Stimulated activated CD4-positive, alpha-beta T cell treated with anti-CD3 and anti-CD28 coated beads, TNF-alpha, amount 100 ng/mL, for 24 hours (primary cell): ENCODE measurements around the gene MRM3.
"Not testable (repeated sequence)": the region's sequence is repeated elsewhere in the genome, so short reads cannot be mapped to it uniquely, and the experiment has no call there.

Source experiments
- DNase-seq, 3 experiments: peaks; one replicate each; pipeline ENCODE4 v3.0.0-alpha.2; 2020; ENCODE audit warnings: low read depth in 3 of 3

The MRM3 gene

DNA sequence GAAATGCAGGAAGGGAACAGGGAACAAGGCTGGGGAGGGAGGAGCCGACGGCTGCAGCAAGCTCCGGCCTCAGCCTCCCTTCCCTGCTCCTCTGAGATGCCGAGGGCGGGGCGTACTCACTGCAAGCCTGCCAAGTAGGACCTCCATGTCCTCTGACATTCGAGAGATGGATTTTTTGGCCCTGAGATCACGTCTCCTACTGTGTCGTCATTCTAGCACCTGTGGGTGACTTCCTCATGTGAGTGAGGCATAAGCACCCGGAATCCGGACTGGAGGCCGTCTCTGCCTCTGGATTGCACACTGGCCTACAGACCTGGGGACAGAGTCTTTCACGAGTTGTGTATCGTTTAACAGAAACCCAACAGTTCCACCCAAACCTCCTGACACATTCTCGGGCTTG, 14.5 kb downstream of the MRM3 start:
- no peak for DNase-seq

DNA sequence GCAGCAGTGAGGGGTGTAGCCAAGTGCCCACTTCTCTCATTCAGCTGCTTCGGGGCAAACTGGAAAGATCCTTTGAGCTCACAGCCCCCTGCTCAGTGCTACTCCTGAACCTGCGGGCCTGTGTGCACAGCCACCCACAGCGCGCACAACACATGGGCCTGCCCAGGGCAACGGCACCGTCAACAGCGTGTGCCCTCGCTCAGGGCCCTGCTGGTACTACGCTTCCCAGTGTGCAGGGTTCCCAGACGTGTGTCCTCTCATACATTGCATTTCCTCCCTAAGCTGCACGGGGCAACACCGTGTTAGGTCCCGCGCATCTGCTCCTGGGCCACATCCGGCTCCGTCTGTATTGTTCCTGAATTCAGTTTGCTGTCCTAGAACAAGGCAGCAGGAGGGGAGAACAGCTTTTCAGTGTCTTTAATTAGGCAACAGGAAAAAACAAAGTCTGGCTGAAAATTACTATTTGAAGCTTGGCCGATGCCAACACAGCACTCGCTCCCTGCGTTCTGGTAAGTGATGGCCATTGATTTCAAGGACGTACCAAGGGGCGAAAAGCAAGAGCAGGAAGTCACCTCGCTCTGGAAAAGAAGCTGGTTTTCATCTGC, 15.2 kb downstream of the MRM3 start:
- DNase-seq, result no peak

DNA sequence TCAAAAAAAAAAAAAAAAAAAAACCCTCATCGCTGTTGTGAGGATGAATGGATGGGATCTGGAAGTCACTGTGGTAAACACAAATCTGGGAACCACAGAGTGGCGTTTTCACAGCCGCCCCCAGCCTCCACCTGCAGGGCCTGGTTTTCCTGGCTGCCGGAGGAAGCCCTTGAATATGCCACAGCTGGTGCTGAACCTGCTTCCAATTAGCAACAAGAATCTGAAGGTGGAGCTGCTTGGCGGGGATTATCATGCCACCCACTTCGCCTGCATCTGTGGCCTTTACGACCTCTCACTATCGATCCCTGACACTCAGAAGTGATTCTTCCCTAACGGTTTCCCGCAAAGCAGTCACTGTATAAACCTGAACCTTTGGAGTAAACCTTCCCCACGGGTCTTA, 16.1 kb downstream of the MRM3 start:
- DNase-seq, result no peak

DNA sequence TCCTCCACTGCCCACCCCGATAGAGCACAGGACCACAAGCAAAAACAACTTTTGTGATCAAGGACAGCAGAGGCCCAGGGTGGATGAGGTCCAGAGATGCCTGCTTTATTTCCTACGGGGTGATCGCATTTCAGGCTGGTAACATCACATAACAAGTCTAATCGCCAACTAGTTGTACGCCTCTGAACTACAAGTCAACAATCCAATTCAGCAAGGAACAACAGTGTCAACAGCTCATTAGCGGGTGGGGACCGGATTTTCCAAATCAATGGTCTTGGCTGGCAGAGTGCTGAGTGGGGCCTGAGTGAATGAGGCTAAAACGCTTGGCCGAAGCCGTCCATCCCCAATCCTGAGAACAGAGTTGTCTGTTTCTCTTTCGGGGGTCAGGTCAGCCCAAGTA, 17.1 kb downstream of the MRM3 start:
- DNase-seq, result no peak

DNA sequence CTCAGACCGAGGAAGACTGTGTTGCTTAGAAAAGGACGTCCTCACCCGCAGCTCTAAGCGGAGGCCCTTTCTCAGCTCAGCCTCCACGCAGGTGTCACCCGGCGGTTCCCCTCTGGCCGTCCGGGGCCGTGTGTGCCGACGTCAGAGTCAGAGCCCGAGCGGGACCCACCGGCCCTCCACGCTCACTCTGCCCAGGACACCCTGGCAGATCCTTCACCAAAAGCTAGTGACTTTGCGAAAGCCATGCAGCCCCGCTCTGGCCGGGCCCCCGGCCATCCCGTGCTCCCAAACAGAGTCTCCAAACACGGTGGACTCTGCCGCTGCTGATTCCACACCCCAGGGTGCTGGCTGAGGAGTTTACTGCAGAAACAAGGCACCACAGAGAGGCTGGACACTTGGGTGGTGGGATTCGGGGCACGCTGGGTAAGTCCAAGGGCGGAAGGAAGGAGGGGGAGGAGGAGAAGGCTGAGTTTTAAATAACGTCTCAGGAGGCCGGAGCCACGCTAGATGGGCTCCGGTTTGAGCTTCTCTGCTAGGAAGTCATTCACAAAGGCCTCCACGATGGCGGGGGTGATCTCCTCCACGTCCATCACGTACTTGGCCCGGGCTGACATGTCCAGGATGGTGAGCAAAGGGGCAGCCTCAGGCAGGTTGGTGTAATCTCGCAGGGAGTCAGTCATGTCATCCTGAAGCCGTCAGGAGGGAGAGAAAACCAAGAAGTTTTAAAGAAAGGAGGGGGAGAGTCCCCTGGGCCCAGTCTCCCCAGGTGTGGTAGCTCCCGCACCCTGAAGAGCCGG, 18.5 kb downstream of the MRM3 start:
- DNase-seq, result no peak

DNA sequence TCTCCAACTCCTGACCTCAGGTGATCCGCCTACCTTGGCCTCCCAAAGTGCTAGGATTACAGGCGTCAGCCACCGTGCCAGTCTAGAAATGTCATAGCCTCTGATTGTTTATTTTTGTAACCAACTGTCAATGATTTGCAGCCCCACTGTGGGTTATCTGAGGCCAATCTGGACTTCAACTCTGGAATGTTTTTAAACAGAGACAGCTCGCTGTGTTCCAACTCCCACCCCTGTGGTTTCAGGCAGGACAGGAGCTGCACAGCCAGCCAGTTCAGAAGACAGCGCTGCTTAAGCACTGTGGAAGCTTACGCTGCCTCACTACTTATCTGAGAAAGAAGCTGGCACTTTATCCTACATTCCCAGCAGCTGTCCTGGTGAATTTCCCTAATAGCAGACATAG, 19.5 kb downstream of the MRM3 start:
- DNase-seq, result no peak

DNA sequence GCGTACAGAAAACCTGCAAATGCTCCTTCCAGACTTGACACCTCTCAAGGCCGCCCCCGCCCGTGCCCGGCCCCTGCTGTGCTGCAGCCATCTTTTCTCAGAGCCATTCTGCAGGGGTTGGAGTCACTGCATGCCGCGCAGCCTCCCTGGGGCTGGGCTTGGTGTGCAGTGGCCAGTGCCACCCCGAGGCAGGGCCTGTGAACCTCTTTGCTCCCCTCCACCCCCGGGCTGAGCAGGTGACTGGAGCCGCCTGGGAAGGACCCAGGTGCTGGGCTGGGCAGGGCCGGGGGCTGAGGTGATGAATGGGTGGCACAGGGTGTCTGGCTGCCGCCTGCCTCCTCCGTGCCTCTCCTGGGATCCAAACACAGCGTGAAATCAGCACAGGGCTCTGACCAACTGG, 20.3 kb downstream of the MRM3 start:
- no peak for DNase-seq

DNA sequence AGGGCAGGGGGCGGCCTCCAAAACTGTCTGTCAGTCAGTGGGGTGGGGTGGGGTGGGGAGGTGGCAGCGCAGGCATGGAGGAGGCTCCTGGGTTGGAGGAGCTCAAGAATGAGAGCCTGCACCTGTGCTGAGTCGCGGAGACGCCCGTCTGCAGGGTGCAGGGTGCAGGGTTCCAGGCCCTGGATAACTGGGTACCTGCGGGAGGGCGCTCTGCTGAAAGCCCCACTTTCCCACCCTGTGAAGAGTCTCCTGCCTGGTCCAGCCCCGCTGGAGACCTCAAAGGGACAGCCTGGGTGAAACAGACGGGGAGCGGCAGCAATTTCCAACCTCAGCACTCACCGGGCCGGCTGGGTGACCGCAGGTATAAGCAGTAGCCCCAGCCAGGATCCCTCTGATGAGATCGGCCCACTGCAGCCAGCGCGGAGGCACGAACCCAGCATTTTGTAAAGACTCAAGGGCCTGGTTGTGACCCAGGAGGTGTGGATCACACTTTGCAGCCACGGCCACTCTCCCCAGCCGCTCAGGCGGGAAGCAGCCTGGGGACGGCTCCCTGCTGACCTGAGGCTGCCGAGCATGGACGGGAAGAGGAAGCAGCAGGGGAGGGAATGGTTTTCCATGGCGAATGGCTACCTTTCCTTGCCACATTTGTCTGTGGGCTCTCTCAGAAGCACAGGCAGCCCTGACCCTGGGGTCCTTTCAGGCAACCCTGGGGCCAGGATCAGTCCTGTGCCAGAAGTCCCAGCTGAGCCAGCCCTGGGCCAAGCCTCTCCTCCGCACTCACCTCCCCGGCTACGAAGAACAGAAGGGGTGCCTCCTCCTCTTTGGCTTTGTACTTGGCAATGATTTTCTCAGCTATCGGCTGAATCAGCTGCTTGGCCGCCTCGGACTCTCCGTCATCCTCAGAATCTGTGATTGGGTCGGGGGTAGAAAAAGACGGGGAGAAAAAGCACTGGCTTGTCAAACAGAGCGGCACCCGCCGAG, 21.0 kb downstream of the MRM3 start:
- no peak for DNase-seq

DNA sequence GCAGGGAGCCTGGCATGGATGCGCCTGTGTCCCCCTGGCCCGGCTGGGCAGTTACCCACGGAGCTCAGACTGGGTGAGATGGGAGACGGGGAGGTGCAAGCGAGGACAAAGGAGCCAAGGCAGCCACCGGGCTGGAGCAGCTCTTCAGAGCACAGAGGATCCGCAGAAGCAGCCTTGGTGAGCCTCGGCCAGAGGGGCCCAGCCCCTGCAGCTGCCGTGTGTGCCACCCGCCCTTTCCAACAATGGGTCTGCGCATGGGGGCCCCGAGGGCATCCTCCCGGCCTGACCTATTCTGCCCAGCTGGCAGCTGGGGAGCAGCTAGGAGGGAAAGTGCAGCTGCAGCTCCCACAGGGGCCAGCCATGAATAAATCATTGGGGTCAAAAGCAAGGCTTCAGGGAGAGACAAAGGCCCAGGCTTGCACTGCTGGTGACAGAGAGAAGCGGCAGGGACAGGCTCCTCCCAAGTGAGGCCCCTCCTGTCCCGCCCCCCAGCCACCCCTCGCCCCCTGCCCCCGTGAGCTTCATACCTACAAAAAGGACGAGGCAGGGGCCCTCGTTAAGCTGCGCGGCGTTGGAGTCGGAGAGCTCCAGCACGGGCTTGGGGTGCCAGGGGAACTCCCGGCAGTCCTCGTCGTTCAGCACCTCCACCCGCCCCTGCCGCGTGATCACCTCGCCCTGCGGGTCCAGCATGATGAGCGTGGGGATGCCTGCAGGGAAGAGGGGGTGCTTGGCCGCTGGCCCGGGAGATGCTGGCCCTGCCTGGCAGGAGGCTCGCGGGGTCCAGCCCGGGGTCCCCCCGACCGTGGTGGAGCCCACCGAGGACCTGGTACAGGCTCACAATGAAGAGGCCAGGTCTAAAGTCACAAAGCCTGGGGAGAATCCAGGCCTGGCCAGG, 22.6 kb downstream of the MRM3 start:
- no peak for DNase-seq

DNA sequence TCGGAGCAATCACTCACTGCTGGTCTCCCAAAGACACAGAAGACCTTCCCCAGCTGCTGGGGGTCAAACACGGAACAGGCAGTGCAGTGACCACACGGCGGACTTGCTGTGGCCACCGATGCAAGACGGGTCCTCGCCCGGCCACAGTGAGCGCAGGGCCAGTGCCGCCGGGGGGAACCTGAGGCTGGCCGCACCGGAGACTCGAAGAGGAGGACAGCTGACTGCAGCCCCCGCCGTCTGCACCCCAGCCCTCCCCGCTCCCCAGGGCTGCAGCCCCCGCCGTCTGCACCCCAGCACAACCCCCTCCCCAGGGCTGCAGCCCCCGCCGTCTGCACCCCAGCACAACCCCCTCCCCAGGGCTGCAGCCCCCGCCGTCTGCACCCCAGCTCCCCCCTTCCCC, 23.7 kb downstream of the MRM3 start:
- DNase-seq, result not testable (repeated sequence)

DNA sequence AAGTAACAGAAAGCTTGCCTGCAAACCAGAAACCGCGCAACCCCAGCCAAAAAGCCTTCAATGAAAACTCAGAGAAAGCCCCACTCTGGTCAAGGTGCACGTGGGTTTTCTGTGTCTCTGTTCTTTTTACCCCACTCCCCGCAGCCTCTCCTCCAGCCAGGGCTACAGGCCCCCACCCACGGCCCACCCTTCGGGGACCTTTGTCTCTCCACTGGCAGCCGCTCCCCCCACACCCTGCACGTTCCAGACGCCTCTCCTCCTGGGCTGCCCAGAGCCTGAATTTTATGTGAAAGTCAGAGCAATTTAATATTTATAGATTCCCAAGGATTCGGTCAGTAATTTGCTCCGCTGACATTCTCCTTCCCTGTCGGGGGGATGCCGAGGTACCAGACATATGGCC, 24.2 kb downstream of the MRM3 start:
- DNase-seq, result no peak

DNA sequence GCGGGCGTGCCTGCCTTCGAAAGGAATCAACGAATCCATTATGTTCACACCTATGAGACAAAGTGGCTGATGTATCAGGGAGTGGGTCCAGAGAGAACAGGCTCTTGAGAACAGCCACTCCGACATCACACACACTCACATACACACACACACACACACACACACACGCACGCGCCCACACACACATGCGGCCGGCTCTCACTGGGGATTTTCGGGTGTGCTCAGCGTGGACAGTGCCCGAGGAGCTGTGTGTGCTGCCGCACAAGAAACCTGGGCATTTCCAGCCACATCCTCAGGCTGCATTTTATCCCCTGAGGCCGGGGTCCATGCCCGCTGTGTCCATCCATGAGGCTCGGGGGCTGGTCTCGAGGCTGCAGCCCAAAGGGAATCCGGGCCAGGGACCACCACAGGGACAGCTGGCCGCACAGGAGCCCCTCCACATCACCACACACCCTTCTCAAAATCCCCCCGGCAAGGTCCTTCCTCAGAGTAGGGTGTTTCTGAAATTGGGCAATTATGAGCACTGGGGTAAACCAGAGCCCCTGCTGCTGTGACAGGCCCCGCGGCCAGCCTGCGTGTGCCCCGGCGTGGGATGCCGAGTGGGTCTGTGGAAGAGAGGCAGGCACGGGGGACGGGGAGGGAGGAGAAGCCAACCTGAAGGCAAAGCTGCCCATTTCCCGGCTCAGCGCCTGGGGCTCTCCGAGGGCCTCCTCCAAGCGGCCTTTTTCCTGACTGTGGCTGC, 24.8 kb downstream of the MRM3 start:
- DNase-seq, result no peak

DNA sequence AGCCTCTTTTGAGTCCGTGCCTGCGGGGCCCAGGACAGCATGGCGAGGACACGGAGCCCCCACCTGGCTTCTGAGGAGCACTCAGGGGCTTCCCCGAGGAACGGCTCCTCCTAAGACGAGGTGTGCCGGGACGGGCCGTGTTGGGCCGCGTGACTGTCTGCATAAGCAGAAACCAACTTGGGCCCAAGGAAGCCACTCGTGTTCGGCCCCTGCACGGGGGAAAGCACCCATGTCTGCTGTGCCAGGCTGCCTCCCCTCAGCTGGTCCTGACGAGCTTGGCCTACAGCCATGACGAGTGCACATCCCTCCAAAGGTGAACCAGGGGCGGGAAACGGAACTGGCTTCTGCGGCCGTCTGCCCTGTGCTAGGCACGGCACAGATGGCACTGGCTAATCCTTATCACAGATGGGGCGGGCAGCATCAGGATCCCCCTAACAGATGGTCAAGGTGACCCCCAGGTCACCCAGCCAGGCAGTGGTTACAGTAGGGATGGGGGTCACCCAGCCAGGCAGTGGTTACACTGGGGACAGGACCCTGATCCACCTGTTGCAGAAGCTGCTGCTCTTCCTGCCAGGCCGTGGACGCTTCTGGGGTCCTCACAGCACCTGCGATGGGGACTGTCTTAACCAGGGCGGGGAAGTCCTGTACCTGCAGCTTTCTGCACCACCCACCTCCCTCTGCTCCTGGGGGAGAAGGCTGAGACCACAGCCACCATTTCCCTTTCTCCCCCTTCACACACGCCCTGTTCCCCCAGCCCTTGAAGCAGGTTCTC, 25.6 kb downstream of the MRM3 start:
- no peak for DNase-seq

DNA sequence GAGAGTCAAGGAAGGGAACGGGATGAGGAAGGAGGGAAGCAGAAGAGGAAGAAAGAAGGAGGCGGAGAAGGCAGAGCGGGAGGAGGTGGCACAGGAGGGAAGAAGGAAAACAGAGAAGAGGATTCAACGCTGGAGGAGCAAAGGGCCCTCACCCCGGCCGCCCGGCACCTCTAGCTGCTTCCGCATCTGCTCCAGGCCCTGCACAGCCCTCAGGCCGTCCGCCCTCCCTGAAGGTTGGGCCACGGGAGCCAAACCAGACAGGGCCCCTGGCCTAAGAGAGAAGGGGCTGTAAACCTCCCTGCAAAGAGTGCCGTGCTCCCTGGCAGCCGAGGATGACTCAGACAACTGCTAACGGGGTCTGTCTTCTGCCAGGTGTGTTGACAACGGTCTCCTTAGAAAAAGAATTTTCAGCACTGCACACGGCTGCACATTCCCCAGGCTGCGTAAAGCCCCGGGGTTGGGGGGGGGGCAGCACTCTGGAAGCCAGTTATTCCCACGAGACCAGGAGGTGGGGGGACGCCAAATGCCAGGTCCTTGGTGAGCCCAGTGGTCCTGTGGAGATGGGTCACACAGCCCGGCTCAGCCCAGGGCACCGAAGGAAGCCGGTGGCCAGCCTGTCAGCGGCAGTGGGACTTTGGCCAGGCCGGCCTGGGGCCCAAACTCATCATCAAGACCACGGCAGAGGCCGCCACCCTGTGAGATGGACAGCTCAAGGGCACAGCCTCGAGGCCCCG, 29.1 kb downstream of the MRM3 start:
- DNase-seq, result no peak

DNA sequence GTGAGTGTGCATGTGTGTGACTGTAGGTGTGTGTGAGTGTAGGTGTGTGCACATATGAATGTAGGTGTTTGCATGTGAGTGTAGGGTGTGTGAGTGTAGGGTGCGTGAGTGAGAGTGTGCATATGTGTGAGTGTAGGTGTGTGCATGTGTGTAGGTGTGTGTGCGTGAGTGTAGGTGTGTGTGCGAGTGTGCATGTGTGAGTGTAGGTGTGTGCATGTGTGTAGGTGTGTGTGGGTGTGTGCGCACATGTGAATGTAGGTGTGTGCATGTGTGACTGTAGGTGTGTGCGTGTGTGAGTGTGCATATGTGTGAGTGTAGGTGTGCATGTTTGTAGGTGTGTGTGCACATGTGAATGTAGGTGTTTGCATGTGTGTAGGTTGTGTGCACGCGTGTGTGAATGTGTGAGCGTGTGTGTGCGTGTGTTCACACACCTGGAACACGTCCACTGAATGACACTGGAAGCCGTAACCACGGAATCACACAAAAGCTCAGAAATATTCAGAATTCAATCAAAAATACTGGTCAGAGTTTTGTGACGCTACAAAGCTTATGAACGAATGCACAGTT, 30.6 kb downstream of the MRM3 start:
- DNase-seq, result no peak

DNA sequence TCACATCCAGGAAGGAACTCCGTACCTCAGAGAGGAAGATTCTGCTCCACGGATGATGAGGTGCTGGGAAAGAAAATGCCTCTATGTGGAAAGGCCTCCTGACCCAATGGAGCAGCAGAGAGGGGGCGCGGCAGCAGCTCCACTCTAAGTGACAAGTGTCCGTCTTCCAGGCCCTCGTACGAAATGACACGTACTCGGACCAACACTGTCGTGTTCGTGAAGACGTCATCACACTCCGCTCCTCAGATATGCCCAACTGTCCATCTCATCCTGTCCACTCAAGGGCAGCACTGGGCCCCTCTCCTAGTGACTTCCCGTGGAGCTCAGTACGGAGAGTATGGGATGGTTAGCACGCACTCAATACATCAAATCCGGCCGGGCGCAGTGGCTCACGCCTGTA, 32.2 kb downstream of the MRM3 start:
- no peak for DNase-seq

DNA sequence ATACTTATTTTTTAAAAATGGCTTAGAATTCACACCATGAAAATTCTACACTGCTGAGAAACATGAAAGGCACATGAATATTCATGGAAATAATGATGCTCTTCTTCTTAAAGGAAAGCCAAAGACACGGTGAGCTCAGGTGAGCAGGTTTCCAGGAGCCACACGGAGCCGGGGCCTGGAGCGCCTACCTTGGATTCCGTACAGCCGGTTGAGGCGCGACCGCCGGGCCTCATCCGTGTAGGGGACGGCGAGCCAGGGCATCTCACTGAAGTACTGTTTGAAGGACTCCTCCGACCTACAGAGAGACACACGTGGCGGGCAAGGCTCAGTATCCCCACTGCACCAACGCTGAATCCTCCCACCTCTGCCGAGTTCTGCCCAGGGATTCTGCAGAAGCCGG, 37.1 kb downstream of the MRM3 start:
- DNase-seq, result no peak

DNA sequence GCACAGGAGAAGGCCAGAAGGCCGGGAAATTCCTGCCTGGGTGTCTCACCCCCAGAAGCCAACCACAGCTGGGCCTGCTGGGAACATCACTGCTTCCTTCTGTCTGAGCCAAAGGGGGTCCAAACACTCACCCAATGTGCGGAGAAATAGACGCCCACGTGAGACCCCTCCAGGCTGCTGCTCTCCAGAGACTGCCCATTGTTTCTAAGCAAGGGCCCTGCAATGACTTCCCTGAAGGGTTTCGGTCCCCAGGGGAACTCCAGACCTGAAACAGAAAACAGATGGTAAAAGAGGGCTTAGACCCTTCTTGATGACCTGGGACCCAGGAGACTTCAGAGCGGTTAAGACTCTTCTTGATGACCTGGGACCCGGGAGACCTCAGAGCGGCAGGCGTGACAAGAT, 41.3 kb downstream of the MRM3 start:
- DNase-seq, result no peak

DNA sequence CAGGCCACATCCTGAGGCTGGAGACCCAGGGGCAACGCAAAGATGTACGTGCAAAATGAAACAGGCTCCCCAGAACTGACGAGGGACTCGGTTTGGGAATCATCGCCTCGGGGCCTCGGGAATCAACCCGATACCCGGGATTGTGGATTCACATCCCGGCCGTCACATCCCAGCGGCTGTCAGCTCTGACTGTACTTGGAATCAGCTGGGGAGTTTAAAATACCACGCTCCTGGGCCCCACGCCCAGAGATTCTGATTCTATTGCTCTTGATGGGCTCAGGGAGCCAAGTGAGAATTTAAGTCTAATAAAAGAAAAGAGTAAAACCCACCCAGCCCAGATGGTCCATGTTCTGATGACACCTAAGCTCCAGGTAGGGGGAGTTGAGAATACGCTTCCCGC, 42.2 kb downstream of the MRM3 start:
- DNase-seq, result no peak
